ENCODE results near the gene HSFX4.
"Not testable (repeated sequence)": the region's sequence is repeated elsewhere in the genome, so short reads cannot be mapped to it uniquely, and the experiment has no call there.

Gene HSFX4

GRCh38 chrX:149933547-149933946 lies 4.2 kb downstream of the HSFX4 start:
- intact Hi-C loops (cut with DNase I), result not testable (repeated sequence)

GRCh38 chrX:149937328-149937727 lies 8.0 kb downstream of the HSFX4 start:
- intact Hi-C loops (cut with DNase I); DNase-seq: not testable (repeated sequence)

More at GRCh38 chrX:149933547-149933946, 4.2 kb downstream of the HSFX4 start:
- DNase-seq, result not testable (repeated sequence)

- peak in 6 of 42 donors; percentile 2 to 40 (median 11) for DNase-seq
- intact Hi-C loops (cut with DNase I), result no loop called here
These were observed 8.6 kb downstream of the HSFX4 start for GRCh38 chrX:149937871-149938426.

- intact Hi-C loops (cut with DNase I), result no loop called here
- peak; percentile 86 to 98 (median 93) for DNase-seq
These were observed 9.1 kb downstream of the HSFX4 start, which contains the start of gene EOLA2 for GRCh38 chrX:149938427-149938880. EOLA2 (minus strand) TSS chrX:149938491; CDS start chrX:149933874, 4,617 bp downstream.

- intact Hi-C loops (cut with DNase I), result no loop called here
- peak; percentile 82 to 98 (median 93) for DNase-seq
These were observed 9.7 kb downstream of the HSFX4 start for GRCh38 chrX:149938881-149939654.

- DNase-seq, result no peak
- intact Hi-C loops (cut with DNase I), result no loop called here
These were observed 10.2 kb downstream of the HSFX4 start for GRCh38 chrX:149939655-149939904.

- DNase-seq, result peak; percentile 74 to 98 (median 92)
- intact Hi-C loops (cut with DNase I), result no loop called here
These were observed 10.7 kb downstream of the HSFX4 start for GRCh38 chrX:149939905-149940673.

GRCh38 chrX:149940674-149941024 lies 11.3 kb downstream of the HSFX4 start:
- intact Hi-C loops (cut with DNase I); DNase-seq: not testable (repeated sequence)

GRCh38 chrX:149945087-149945670 lies 15.8 kb downstream of the HSFX4 start:
- not testable (repeated sequence) for DNase-seq

GRCh38 chrX:149945820-149946219 lies 16.4 kb downstream of the HSFX4 start:
- intact Hi-C loops (cut with DNase I); DNase-seq: not testable (repeated sequence)

More at GRCh38 chrX:149945087-149945670, 15.8 kb downstream of the HSFX4 start:
- intact Hi-C loops (cut with DNase I), result not testable (repeated sequence)

GRCh38 chrX:149946932-149947331 lies 17.6 kb downstream of the HSFX4 start:
- DNase-seq; intact Hi-C loops (cut with DNase I): not testable (repeated sequence)

GRCh38 chrX:149948016-149948415 lies 18.6 kb downstream of the HSFX4 start:
- no peak for DNase-seq

GRCh38 chrX:149949743-149950436 lies 20.5 kb downstream of the HSFX4 start:
- DNase-seq, result no peak
- intact Hi-C loops (cut with DNase I), result no loop called here

More at GRCh38 chrX:149948016-149948415, 18.6 kb downstream of the HSFX4 start:
- intact Hi-C loops (cut with DNase I), result no loop called here

- DNase-seq, result peak in 10 of 42 donors; percentile 2 to 42 (median 18)
- intact Hi-C loops (cut with DNase I), result no loop called here
These were observed 21.3 kb downstream of the HSFX4 start for GRCh38 chrX:149950681-149951080.

- intact Hi-C loops (cut with DNase I), result loop anchor here (10.0 kb wide), 2 partner anchors 393 to 753 kb away; no protein-coding TSS in a partner anchor
- no peak for DNase-seq
These were observed 32.2 kb downstream of the HSFX4 start for GRCh38 chrX:149961572-149961971.

- intact Hi-C loops (cut with DNase I), result loop anchor here (10.0 kb wide), 2 partner anchors 393 to 753 kb away; no protein-coding TSS in a partner anchor
- no peak for DNase-seq
These were observed 32.6 kb downstream of the HSFX4 start for GRCh38 chrX:149962010-149962409.

GRCh38 chrX:149962859-149963757 lies 33.7 kb downstream of the HSFX4 start:
- peak; percentile 23 to 80 (median 60) for DNase-seq
- intact Hi-C loops (cut with DNase I), result loop anchor here (10.0 kb wide), 2 partner anchors 392 to 752 kb away; no protein-coding TSS in a partner anchor
